CD4-positive, alpha-beta T cell treated with Interleukin-1 beta for 1 hour (primary cell): ENCODE results near the gene ERI3.

Source experiments
- DNase-seq, 2 donors: peaks; one replicate each; pipeline ENCODE4 v3.0.0-alpha.2; 2020 to 2022

ERI3 gene

GRCh38 chr1:44354840-44355581 is at the start of gene ERI3:
ERI3 (minus strand) TSS chr1:44355257; CDS start chr1:44355026, 231 bp downstream.
- peak; percentile 97 for DNase-seq

DNA sequence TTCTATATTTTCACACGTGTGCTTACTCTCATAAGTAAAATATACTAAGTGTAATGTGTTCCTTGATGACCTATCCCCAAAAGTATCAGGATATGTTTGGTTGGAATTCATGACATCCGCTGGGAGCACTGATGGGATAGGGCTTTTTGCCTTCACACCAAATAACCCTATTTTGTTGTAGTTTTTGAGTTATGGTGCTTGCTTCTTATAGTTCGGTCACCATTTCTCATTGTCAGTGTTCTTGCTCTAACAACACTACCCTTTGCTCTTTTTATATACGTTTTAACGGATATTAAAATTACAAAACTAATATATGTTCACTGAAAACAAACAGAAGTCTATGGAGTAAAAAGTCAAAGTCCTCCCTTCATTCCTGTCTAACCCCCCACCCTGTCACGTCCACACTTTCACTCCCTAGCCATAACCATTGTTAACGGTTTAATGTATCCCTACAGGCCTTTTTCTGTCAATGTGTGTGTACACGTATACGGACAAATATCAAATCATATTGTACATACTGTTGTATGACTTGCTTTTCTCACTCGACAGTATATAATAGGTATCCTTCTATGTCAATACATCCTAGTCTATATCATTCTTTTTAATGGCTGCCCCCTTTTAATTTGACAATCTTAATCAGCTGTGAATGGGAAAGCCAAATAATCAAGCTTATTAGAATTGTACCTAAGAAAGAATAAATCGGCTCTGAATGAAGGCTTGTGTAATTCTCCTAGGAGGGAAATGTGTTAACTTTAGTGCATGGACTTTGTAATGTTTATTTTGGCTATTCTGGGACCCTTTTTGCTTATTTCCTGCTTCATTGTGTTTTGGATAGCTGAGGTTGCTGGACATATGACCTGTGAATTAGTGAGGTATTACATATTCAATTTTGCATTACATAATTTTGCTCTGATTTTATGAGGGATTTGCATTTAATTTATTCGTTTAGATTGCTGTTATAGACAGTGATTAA is 46.5 kb upstream of the ERI3 start:
- no peak for DNase-seq

GRCh38 chr1:44390277-44390676 is 35.2 kb upstream of the ERI3 start:
- DNase-seq, result no peak

- no peak for DNase-seq
Measured at GRCh38 chr1:44389437-44389836, 34.4 kb upstream of the ERI3 start.

DNA sequence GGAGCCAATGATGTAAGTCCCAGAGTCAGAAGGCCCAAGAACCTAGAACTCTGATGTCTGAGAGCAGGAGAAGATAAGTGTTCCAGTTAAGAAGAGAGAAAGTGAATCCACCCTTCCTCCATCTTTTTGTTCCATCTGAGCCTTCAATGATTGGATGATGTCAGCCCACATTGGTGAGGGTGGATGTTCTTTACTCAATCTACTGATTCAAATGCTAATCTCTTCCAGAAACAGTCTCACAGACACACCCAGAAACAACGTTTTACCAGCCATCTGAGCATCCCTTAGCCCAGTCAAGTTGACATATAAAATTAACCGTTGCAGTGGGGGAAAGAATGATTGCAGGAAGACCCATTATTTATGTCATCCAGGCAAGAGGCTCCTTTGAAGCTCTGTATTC is 33.5 kb upstream of the ERI3 start:
- DNase-seq, result no peak

DNA sequence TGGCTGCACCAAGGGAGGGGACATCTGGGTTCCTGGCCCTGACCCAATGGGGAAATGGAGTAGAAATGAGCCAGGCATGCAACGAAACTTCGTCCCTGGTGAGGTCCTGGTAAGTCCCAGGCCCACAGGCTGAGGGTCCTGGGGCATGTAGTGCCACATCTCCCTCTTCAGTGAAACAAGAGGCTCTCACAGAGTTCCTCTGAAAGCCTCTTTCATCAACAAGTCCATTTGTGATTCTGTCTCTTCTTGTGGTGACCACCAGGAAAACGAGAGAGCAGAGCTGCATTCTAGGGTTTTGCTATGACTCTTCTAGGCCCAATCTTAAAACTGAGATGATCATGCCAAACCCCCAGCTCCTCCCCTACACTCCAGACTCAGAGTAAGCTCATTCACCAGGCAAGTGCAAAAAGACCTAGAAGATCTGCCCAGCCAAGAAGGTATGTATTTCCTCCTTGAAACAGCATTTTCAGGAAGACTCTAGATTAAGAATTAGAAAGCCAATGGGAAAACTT is 25.7 kb upstream of the ERI3 start:
- DNase-seq, result no peak

DNA sequence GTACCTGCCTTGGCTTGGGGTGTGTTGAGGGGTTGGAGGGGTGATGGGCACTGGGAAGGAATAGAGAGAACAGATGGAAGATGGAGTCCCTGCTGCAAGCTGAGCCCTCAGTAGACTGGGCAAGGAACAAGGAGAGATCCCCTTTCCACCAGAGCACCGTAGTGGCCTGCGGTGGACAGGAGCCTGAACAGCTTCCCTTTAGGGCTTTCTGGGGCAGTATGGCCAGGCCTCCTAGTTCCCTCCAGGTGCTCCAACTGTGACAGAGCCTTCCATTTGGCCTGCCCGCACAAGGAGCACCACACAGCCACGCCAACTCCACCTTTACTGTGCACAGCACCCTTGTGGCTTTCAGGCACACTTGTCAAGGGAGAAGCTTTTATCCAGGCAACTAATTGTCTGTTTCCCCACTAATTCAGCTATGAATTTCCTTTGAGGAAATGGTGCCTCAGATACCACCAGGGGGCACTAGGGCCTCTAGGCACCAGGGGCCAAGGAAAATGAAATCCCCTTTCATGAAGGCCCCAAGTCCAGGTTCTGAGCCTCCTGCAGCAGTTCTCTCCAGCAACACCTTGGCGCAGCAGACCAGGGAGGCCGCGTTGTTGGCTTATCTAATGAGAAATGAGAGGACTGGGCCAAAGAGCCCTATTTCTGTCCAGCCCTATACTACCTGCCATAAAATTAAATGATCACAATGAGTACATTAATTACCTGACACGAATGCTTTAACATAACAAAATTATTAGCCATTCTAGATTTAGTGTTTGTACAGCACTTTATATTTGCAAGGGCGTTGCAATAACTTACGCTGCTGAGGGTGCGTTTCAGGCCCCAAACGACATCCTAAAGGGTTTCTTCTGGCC is 23.1 kb upstream of the ERI3 start:
- DNase-seq, result peak; percentile 46 to 51

DNA sequence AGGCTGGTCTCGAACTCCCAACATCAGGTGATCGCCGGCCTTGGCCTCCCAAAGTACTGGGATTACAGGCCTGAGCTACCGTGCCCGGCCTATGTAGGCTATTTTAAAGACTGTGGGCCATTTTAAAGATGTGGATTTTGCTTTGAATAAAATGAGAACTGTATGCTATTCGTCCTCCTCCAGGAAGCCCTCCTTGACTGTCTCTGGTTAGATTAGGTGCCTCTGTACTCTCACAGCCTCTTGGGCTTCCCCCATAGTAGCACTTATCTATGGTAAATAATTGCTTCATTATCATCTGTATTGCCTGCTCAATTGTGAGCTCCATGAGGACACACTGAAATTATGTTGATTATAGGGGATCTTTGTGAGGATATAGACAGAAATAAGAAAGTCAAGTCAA is 20.5 kb upstream of the ERI3 start:
- DNase-seq, result no peak

DNA sequence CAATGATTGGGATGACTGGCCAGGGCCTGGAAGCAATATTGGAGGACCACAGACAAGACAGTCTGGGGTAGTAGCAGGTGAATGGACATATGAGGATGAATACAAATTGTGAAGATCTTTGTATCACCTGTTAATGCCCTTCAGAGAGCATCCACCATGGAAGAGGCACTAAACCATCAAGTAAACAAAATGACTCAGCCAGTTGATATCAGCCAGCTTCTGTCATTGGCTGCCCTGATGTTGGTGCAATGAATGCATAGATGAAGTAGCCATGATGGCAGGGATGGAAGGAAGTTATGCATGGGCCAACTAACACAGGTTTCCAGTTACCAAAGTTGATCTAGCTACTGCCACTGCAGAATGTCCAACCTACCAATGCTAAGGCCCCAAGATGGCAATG is 16.1 kb upstream of the ERI3 start:
- DNase-seq, result no peak

DNA sequence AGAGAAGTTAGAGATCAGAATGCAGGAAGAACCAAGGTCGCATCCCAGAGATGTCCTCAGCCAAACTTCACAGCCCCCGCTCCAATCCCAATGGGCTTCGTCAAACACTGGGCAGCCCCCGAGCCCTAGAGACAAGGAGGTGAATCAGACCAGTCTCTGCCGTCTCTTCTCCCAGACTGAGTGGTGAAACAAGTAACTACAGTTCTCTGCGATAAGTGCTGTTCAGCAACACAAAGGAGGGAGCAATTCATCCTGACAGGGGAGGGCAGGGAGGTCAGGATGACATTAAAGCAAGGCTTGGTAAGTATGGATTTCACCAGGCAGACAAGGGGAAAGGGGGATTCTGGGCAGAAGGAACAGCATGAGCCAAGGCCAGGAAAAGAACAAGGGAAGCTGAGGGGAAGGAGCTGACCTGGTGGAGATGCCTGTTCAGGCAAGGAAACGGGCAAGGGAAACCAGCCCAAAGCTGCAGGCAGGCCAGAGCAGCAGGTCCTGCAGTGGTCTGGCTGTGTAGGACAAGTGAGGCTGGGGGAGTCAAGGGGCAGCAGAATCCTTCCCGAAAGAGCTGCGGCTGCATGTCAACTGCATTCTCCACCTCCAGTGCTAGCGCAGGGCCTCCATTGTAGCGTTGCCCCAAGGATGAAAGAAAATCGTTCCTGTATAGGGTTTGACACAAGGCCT is 13.6 kb upstream of the ERI3 start:
- no peak for DNase-seq

DNA sequence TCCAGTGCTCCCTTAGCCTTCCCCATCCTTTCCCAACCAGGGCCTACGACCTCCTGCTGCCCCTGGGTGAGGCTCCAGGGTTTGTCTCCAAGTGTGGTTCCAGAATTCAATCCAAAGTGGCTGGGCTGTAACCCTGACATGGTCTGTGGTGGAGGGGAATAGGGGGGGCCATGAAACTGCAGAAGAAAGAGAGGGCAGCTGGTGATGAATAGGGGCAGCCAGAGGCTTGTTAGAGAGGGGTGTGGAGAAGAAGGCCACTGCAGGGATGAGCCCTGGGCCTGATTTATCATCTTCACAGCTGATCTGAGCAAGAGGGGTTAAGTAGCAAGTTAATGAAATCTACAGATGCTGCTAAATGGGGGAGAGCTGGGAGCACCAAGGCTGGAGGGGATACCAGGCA is 12.9 kb upstream of the ERI3 start:
- no peak for DNase-seq

- DNase-seq, result no peak
Measured at GRCh38 chr1:44366371-44366975, 11.4 kb upstream of the ERI3 start.

DNA sequence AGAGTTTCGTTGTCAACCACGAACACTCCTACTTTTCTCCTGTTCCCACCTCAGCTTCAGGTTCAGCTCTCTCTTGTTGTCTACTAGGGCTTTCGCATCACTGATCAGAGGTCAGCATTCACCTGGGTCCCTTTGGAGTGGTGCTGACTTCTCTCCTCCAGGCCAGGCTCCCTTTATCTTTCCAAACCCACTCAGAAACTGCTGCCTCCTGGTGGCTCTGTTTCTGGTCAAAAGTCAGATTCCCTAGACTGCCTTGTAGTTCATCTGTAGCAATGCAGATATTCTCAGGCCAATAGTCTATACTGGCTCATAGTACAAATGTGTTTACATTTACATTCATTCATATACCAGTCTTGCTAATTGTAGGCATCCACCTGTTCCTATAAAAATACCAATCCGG is 6.4 kb upstream of the ERI3 start:
- no peak for DNase-seq

DNA sequence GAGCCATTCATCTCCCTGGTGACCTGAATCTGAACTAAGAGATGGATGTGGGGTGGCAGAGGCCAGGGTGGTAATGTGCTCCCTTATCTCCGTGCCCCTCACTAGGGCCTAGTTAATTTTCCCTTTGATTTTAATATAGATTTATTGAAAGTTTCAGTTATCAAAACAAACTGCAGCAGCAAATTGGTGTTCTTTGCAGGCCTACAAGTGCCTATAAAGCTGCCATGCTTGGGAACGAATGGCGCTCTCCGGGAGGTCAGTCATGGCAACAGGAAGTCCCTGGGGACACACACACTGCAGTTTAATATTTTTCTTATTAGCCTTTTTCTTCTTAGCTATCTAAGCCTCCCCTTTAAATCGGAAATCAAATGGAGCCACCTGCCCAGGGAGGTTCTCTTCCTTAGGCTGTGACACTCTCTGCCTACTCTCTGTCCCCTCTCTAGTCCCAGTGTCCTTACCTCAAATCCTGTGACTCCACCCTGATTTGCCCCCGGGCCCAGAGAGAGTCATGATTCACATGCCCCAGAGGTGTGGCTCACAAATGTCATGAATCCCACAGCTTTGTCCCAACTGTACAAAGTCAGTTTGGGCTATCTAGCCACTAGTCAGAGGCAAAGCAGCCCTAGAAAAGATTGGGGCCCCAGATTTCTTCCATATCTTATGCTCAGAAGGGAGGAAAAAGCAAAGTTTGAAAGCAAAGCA is 4.3 kb upstream of the ERI3 start:
- no peak for DNase-seq

DNA sequence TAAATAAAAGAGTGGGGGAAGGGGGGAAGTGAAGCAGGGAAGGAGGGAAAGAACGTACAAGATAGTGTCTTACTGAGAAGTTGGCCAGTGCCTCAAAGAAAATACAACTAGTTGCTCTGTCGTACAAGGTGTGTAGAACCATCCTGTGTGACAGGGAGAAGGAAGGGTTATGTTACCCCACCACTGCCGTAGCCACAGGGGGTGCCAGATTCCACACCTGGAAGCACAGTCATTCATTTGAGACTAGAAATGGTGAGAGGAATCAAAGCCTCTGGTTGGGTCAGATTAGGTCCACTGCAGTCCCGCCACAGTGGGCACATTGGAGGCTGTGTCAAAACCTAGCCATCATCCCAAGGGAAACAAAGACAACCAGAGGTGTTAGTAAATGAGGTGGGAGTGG is 2.7 kb upstream of the ERI3 start:
- DNase-seq, result no peak

DNA sequence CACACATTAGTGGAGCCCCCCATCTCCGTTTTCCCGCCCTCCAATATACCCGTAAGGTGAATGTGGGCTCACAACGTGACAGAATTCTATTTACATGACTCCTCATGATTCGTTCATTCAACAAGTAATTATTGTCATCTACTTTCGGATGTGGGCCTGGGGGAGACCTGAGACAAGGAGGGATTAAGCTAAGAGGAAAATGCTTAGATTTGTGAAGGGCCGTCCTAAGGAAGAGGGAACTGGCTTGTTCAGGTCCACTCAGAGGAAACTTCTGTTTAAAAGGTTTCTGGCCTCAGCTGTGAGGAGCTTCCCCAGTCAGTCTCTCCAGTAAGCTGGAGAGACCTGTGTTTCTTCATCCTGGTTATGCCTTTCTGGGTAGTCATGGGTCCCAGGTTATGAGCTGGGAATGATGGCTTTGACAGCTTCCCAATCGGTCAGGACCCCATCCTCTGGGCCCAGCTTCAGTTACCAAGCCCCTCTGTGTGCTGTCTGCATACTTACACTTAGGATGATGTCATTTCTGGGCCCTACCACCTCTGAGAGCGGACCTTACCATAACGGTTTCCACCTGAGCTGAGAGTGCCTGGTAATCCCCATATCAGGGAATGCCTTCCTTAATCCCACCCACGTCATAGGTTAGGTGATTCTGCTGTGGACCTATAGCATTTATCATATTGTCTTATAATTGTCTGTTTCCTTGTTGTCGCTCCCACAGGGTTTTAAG is 687 bp upstream of the ERI3 start:
- DNase-seq, result peak in 1 of 2 donors; percentile 3

DNA sequence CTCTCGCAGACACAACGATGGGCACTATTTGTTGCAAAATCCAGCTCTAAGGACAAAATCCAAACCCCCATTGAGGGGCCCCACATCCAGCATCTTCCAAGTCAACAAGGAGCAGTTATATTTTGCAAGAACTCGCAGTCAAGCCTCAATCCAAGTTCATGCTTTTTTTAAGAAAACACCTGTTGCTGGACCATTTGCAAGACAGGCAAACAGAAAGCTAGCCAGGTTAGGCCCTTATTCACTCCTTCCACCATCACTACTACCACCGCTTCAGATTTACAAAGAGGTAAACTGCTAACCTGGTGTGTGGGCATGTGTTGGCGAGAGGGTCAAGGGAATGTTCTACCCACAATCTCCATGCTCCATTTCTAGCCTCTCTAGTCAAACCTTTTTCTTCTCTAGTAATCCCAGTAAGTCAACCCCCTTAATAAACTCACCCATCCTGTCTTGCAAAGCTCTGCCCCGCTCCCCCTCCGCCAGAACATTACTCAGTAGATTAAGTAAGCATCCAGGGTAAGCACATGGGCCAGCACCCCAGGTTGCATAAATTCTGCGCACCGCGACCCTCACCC is 703 bp downstream of the ERI3 start:
- no peak for DNase-seq

DNA sequence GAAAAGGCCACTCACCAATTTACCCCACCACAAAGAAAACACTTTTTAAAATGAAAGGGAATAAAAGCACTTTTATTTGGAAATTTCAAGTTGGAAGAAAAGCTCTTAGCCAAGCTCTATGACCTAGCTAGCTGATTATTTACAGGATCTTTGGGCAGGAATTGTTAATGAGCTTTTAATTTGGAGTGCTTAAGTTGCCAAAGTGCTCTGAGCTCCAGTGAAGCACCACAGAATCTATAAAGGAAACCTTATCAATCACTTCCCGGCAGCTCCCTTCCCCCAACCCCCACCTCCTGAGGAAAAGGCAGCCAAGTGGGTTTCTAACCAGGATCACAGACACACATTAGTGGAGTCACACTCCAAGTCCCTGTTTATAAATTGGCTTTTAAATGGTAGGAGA is 1.5 kb downstream of the ERI3 start:
- no peak for DNase-seq

DNA sequence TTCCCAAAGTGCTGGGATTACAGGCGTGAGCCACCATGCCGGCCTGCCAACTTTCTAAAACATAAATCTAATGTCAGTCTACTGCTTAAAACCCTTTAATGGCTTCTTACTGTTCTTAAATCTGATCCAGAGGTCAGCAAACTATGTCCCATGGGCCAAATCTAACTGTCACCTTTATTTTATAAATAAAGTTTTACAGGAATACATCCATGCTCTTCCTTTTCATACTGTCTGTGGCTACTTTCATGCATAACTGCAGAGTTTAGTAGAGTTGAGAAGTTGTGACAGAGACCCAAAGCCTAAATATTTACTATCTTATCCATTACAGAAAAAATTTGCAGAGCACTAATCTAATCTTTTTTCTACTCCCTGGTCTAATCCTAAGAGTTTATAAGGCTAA is 3.8 kb downstream of the ERI3 start:
- DNase-seq, result no peak

- no peak for DNase-seq
Measured at GRCh38 chr1:44348061-44348485, 7.0 kb downstream of the ERI3 start.
